Loucy (cell line): ENCODE measurements around the gene NPBWR2.

ENCODE experiments used
- CTCF ChIP-seq: fragments of 200-600 bp; sonication (generic); conservative IDR thresholded peaks from 2 replicates; pipeline ENCODE4 v1.5.1; 2014; ENCODE audit warnings: mild to moderate bottlenecking, antibody characterized with exemption, low read length
- EZH2phosphoT487 ChIP-seq: fragments of 200-600 bp; IDR thresholded peaks from 2 replicates; pipeline ENCODE4 v1.6.1; 2018; ENCODE audit warnings: antibody characterized with exemption, mild to moderate bottlenecking, moderate library complexity, borderline replicate concordance

- TF ChIP-seq CTCF (no peak), EZH2phosphoT487 (no peak)
Measured at GRCh38 chr20:64146936-64147477, 39.6 kb upstream of the NPBWR2 start.
